Transverse colon (tissue), 4 donors: ENCODE measurements around the gene DNAH11.

ENCODE experiments used
- CTCF ChIP-seq, 5 experiments: fragments of 200-600 bp in 3 of 5; fragments of 450-650 bp in 2 of 5; sonication (generic) in 3 of 5; IDR thresholded peaks; 1 replicate in 2 of 5; 2 replicates in 3 of 5; pipeline ENCODE4 v1.5.1; 2016 to 2017; ENCODE audit warnings: antibody characterized with exemption in 5 of 5, inconsistent platforms in 3 of 5, mild to moderate bottlenecking in 2 of 5, moderate library complexity in 1 of 5
- EP300 ChIP-seq: sonication (generic); formaldehyde crosslinking; IDR thresholded peaks from one replicate; pipeline ENCODE4 v1.6.1; 2017; ENCODE audit warnings: antibody characterized with exemption, low read depth
- POLR2A ChIP-seq: fragments of 450-650 bp; IDR thresholded peaks from one replicate; pipeline ENCODE4 v1.6.1; 2016; ENCODE audit warnings: antibody characterized with exemption, mild to moderate bottlenecking, moderate library complexity
- POLR2AphosphoS5 ChIP-seq, 3 donors: sonication (generic); formaldehyde crosslinking; IDR thresholded peaks; one replicate each; pipeline ENCODE4 v1.6.1; 2016; ENCODE audit warnings: antibody characterized with exemption in 3 of 3

GRCh38 chr7:21733837-21734236 lies 191.0 kb downstream of the DNAH11 start:
- TF ChIP-seq CTCF (IDR thresholded peaks at IDR 0.05) (no peak), EP300 (no peak), POLR2A (no peak), POLR2AphosphoS5 (IDR thresholded peaks at IDR 0.05) (no peak)
